Aorta (tissue), 5 donors: ENCODE measurements around the gene LILRB4. TPM values are rescaled to one million over a fixed set of nuclear protein-coding genes. Genes with fewer than 3 reads are reported as not detected.
"Not testable (repeated sequence)": the region's sequence is repeated elsewhere in the genome, so short reads cannot be mapped to it uniquely, and the experiment has no call there.

ENCODE experiments used
- ATAC-seq: fragments of 200-7000 bp; cut with Tn5 transposase; one replicate; pipeline ENCODE4 v1.9.1; 2022; ENCODE audit warnings: moderate library complexity; ENCODE audit not compliant: low FRiP score
- DNase-seq, 2 donors: peaks; one replicate each; pipeline ENCODE4 v3.0.0-alpha.2; 2020
- H3K27ac ChIP-seq, 2 donors: one replicate each; pipeline ENCODE4 v1.5.1; 2013; ENCODE audit warnings: low read length in 2 of 2, mild to moderate bottlenecking in 2 of 2, moderate library complexity in 2 of 2, control low read depth in 1 of 2, inconsistent platforms in 1 of 2, low read depth in 1 of 2
- H3K27me3 ChIP-seq, 2 donors: one replicate each; pipeline ENCODE4 v1.6.1; 2013; ENCODE audit warnings: control low read depth in 1 of 2, low read length in 1 of 2, mild to moderate bottlenecking in 1 of 2, moderate library complexity in 1 of 2; ENCODE audit not compliant: insufficient read depth in 2 of 2, control insufficient read depth in 1 of 2
- H3K36me3 ChIP-seq, 2 donors: one replicate each; pipeline ENCODE4 v1.6.1; 2013; ENCODE audit warnings: control low read depth in 1 of 2, low read length in 1 of 2, mild to moderate bottlenecking in 1 of 2; ENCODE audit not compliant: insufficient read depth in 2 of 2, control insufficient read depth in 1 of 2
- H3K4me1 ChIP-seq, 2 donors: one replicate each; pipeline ENCODE4 v1.6.1; 2013; ENCODE audit warnings: low read length in 2 of 2, control low read depth in 1 of 2, mild to moderate bottlenecking in 1 of 2, moderate library complexity in 1 of 2; ENCODE audit not compliant: insufficient read depth in 2 of 2, control insufficient read depth in 1 of 2
- H3K4me3 ChIP-seq, 2 donors: one replicate each; pipeline ENCODE4 v1.5.1; 2013; ENCODE audit warnings: low read length in 2 of 2, control low read depth in 1 of 2, mild to moderate bottlenecking in 1 of 2
- H3K9me3 ChIP-seq: one replicate; pipeline ENCODE4 v1.6.1; 2013; ENCODE audit warnings: mild to moderate bottlenecking, low read length; ENCODE audit not compliant: control insufficient read depth
- WGBS, 2 donors: extraction: QIAGEN DNeasy Blood & Tissue Kit; methylation state at CpG; one replicate each; pipeline ENCODE4 v1.1.7; 2013; 5-methylcytosine and 5-hydroxymethylcytosine counted together
- intact Hi-C, 2 donors: fragments of 100-400 bp; cut with DNase I; formaldehyde crosslinking; loops; one replicate each; pipeline versions ENCODE4 v1.14.2 to v1.15.0; 2022
- polyA plus RNA-seq, 2 donors: library from polyadenylated mRNA; stranded (reverse); fragments of 200-250 nt; gene quantifications; one replicate each; pipeline ENCODE4 v1.2.3, GENCODE V29; 2013
- total RNA-seq, 2 donors: library from RNA; stranded (reverse); fragmentation: NEBNext Ultra II Directional; extraction: Animal tissue kit (Norgen Biotek cat#: 25700); gene quantifications; one replicate each; pipeline ENCODE4 v1.2.1, GENCODE V29; 2021
- donor health status: healthy with polysubstance abuse.
- donor health status: Bipolar disorder and iron deficiency.
- donor health status: DM: no; HTN: no; CAD: no.
- donor health status: DM: no; HTN: no; CAD: no.
- donor health status: DM: yes; HTN: yes; CAD: no.

Gene LILRB4
- total and polyA plus RNA-seq, 4 donors = 1.00 to 15.1 (median 10.7) TPM

- ATAC-seq (no peak), DNase-seq (no peak)
- no peaks in the 10 kb centered on the region for H3K27me3 ChIP-seq
- 75 to 81% methylated on average over 8 of the region's 8 CpGs for WGBS, 2 donors
- H3K36me3 ChIP-seq = no peaks in the 10 kb centered on the region
- no peak overlapping the region for H3K4me3 ChIP-seq
- no peak overlapping the region for H3K27ac ChIP-seq
- intact Hi-C loops = no loop called here
- H3K9me3 ChIP-seq = peaks cover 2% of the 10 kb centered on the region
- no peaks in the 10 kb centered on the region for H3K4me1 ChIP-seq
These were observed 36.0 kb upstream of the LILRB4 start for GRCh38 chr19:54626757-54627156.

- H3K36me3 ChIP-seq, intact Hi-C loops, H3K4me1 ChIP-seq, DNase-seq, H3K9me3 ChIP-seq, H3K27me3 ChIP-seq, H3K27ac ChIP-seq, ATAC-seq, H3K4me3 ChIP-seq: not testable (repeated sequence)
- WGBS, 2 donors = 54 to 61% methylated on average over 4 of the region's 4 CpGs
These were observed 34.9 kb upstream of the LILRB4 start for GRCh38 chr19:54627912-54628311.

- H3K27me3 ChIP-seq, intact Hi-C loops, H3K9me3 ChIP-seq, ATAC-seq, DNase-seq, H3K4me3 ChIP-seq, H3K36me3 ChIP-seq, H3K27ac ChIP-seq, H3K4me1 ChIP-seq: not testable (repeated sequence)
- WGBS, 2 donors = 67 to 73% methylated on average over 9 of the region's 9 CpGs
These were observed 32.5 kb upstream of the LILRB4 start, which contains the start of gene LILRB1 for GRCh38 chr19:54630262-54630661. LILRB1 (plus strand) TSS chr19:54630484; CDS start chr19:54631074, 590 bp downstream.

GRCh38 chr19:54630782-54631181 lies 32.0 kb upstream of the LILRB4 start:
- Histone ChIP-seq H3K4me1 (no peaks in the 10 kb centered on the region), H3K27ac (no peak overlapping the region), H3K4me3 (no peak overlapping the region), H3K27me3 (no peaks in the 10 kb centered on the region), H3K36me3 (no peaks in the 10 kb centered on the region), H3K9me3 (peaks cover 2% of the 10 kb centered on the region)
- intact Hi-C loops = no loop called here
- DNase-seq (no peak), ATAC-seq (no peak)
- 49 to 50% methylated on average over 6 of the region's 6 CpGs for WGBS, 2 donors

GRCh38 chr19:54631489-54632337 lies 31.1 kb upstream of the LILRB4 start:
- H3K9me3 ChIP-seq, H3K27ac ChIP-seq, DNase-seq, H3K4me1 ChIP-seq, H3K4me3 ChIP-seq, intact Hi-C loops, H3K27me3 ChIP-seq, H3K36me3 ChIP-seq, ATAC-seq: not testable (repeated sequence)
- 69 to 74% methylated on average over 23 of the region's 23 CpGs for WGBS, 2 donors

GRCh38 chr19:54632517-54632916 lies 30.3 kb upstream of the LILRB4 start:
- H3K27ac ChIP-seq, H3K4me1 ChIP-seq, H3K9me3 ChIP-seq, H3K4me3 ChIP-seq, H3K36me3 ChIP-seq, ATAC-seq, DNase-seq, H3K27me3 ChIP-seq, intact Hi-C loops: not testable (repeated sequence)
- WGBS, 2 donors = 75 to 78% methylated on average over 15 to 16 of the region's 16 CpGs

GRCh38 chr19:54633401-54633800 lies 29.4 kb upstream of the LILRB4 start:
- DNase-seq = no peak
- no peak for ATAC-seq
- no peak overlapping the region for H3K4me3 ChIP-seq
- no peaks in the 10 kb centered on the region for H3K27me3 ChIP-seq
- no peak overlapping the region for H3K27ac ChIP-seq
- no peaks in the 10 kb centered on the region for H3K4me1 ChIP-seq
- intact Hi-C loops = no loop called here
- WGBS, 2 donors = 61 to 67% methylated on average over 7 of the region's 7 CpGs
- H3K9me3 ChIP-seq = no peaks in the 10 kb centered on the region
- no peaks in the 10 kb centered on the region for H3K36me3 ChIP-seq

GRCh38 chr19:54636081-54636480 lies 26.7 kb upstream of the LILRB4 start:
- H3K27me3 ChIP-seq, H3K4me3 ChIP-seq, H3K9me3 ChIP-seq, H3K4me1 ChIP-seq, ATAC-seq, H3K27ac ChIP-seq, H3K36me3 ChIP-seq, DNase-seq, intact Hi-C loops: not testable (repeated sequence)
- 7 to 11% methylated on average over 11 to 12 of the region's 12 CpGs for WGBS, 2 donors

- DNase-seq = no peak
- no peak overlapping the region for H3K4me3 ChIP-seq
- no peaks in the 10 kb centered on the region for H3K4me1 ChIP-seq
- no peak for ATAC-seq
- no peaks in the 10 kb centered on the region for H3K9me3 ChIP-seq
- H3K36me3 ChIP-seq = no peaks in the 10 kb centered on the region
- intact Hi-C loops = no loop called here
- WGBS, 2 donors = 89 to 91% methylated on average over 18 of the region's 18 CpGs
- no peak overlapping the region for H3K27ac ChIP-seq
- H3K27me3 ChIP-seq = no peaks in the 10 kb centered on the region
These were observed 24.1 kb upstream of the LILRB4 start for GRCh38 chr19:54638683-54639082.
